Measurements from ENCODE around the gene MTMR3.
"Not testable (repeated sequence)": the region's sequence is repeated elsewhere in the genome, so short reads cannot be mapped to it uniquely, and the experiment has no call there.

MTMR3 gene

GRCh38 chr22:29855611-29856181 lies 27.3 kb upstream of the MTMR3 start:
- TF ChIP-seq, protein P1, sequence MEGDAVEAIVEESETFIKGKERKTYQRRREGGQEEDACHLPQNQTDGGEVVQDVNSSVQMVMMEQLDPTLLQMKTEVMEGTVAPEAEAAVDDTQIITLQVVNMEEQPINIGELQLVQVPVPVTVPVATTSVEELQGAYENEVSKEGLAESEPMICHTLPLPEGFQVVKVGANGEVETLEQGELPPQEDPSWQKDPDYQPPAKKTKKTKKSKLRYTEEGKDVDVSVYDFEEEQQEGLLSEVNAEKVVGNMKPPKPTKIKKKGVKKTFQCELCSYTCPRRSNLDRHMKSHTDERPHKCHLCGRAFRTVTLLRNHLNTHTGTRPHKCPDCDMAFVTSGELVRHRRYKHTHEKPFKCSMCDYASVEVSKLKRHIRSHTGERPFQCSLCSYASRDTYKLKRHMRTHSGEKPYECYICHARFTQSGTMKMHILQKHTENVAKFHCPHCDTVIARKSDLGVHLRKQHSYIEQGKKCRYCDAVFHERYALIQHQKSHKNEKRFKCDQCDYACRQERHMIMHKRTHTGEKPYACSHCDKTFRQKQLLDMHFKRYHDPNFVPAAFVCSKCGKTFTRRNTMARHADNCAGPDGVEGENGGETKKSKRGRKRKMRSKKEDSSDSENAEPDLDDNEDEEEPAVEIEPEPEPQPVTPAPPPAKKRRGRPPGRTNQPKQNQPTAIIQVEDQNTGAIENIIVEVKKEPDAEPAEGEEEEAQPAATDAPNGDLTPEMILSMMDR (IDR thresholded peaks at IDR 0.05; ENCODE audit: low read length), result no peak
- TF ChIP-seq EZH2 (optimal IDR thresholded peaks at IDR 0.05; ENCODE audit: low read depth, low read length) (no peak), EZH2phosphoT487 (IDR thresholded peaks at IDR 0.05; ENCODE audit: low read length) (no peak)
- no peaks in the 10 kb centered on the region for H4K20me1 ChIP-seq (ENCODE audit: insufficient read depth, low read length)
- H3K9me3 ChIP-seq (replicated peaks; ENCODE audit: insufficient read depth, low read length), result no peaks in the 10 kb centered on the region
- H3K4me2 ChIP-seq (ENCODE audit: low read depth, low read length), result no peak overlapping the region
- no peak overlapping the region for H3K27ac ChIP-seq (ENCODE audit: low read length)
- H3K36me3 ChIP-seq (replicated peaks; ENCODE audit: insufficient read depth, low read length), result no peaks in the 10 kb centered on the region
- no peaks in the 10 kb centered on the region for H3F3A ChIP-seq (ENCODE audit: insufficient read depth, low read length)
- H2AFZ ChIP-seq (ENCODE audit: low read length), result no peak overlapping the region
- H3K9me2 ChIP-seq (replicated peaks; ENCODE audit: insufficient read depth, low read length), result no peaks in the 10 kb centered on the region
- H3K27me3 ChIP-seq (replicated peaks; ENCODE audit: insufficient read depth, low read length), result no peaks in the 10 kb centered on the region
- no peaks in the 10 kb centered on the region for H3K4me1 ChIP-seq (ENCODE audit: low read length)
- H3K4me3 ChIP-seq (ENCODE audit: low read length), result no peak overlapping the region
- no peaks in the 10 kb centered on the region for H3K79me2 ChIP-seq (ENCODE audit: low read length)
- H3K9ac ChIP-seq (ENCODE audit: low read length), result no peak overlapping the region
- DNase-seq, result no peak

GRCh38 chr22:29856496-29856895 lies 26.5 kb upstream of the MTMR3 start:
- TF ChIP-seq EZH2phosphoT487 (IDR thresholded peaks at IDR 0.05; ENCODE audit: low read length), result no peak
- no peak for TF ChIP-seq EZH2 (optimal IDR thresholded peaks at IDR 0.05; ENCODE audit: low read depth, low read length)
- TF ChIP-seq, protein P1 (IDR thresholded peaks at IDR 0.05; ENCODE audit: low read length), result no peak
- Histone ChIP-seq H3K36me3 (replicated peaks; ENCODE audit: insufficient read depth, low read length) (no peaks in the 10 kb centered on the region), H2AFZ (ENCODE audit: low read length) (no peak overlapping the region), H3K27me3 (replicated peaks; ENCODE audit: insufficient read depth, low read length) (no peaks in the 10 kb centered on the region), H3F3A (ENCODE audit: insufficient read depth, low read length) (no peaks in the 10 kb centered on the region), H3K9me3 (replicated peaks; ENCODE audit: insufficient read depth, low read length) (no peaks in the 10 kb centered on the region), H3K9ac (ENCODE audit: low read length) (no peak overlapping the region), H3K4me1 (ENCODE audit: low read length) (no peaks in the 10 kb centered on the region), H3K79me2 (ENCODE audit: low read length) (no peaks in the 10 kb centered on the region), H3K27ac (ENCODE audit: low read length) (no peak overlapping the region), H4K20me1 (ENCODE audit: insufficient read depth, low read length) (no peaks in the 10 kb centered on the region), H3K4me2 (ENCODE audit: low read depth, low read length) (no peak overlapping the region), H3K9me2 (replicated peaks; ENCODE audit: insufficient read depth, low read length) (no peaks in the 10 kb centered on the region), H3K4me3 (ENCODE audit: low read length) (no peak overlapping the region)
- no peak for DNase-seq

- not testable (repeated sequence) for H3K9ac ChIP-seq (ENCODE audit: low read length); H3K4me1 ChIP-seq (ENCODE audit: low read length); H3K27me3 ChIP-seq (replicated peaks; ENCODE audit: insufficient read depth, low read length); H3K79me2 ChIP-seq (ENCODE audit: low read length); H3K9me2 ChIP-seq (replicated peaks; ENCODE audit: insufficient read depth, low read length); H3K27ac ChIP-seq (ENCODE audit: low read length); H3K36me3 ChIP-seq (replicated peaks; ENCODE audit: insufficient read depth, low read length); H3K4me3 ChIP-seq (ENCODE audit: low read length); H3K4me2 ChIP-seq (ENCODE audit: low read depth, low read length); H2AFZ ChIP-seq (ENCODE audit: low read length); H3K9me3 ChIP-seq (replicated peaks; ENCODE audit: insufficient read depth, low read length); H3F3A ChIP-seq (ENCODE audit: insufficient read depth, low read length); H4K20me1 ChIP-seq (ENCODE audit: insufficient read depth, low read length); DNase-seq
Measured at GRCh38 chr22:29859030-29859429, 23.9 kb upstream of the MTMR3 start.

GRCh38 chr22:29860006-29860766 lies 22.8 kb upstream of the MTMR3 start:
- no peaks in the 10 kb centered on the region for H3F3A ChIP-seq (ENCODE audit: insufficient read depth, low read length)
- H3K4me3 ChIP-seq (ENCODE audit: low read length), result no peak overlapping the region
- no peak for DNase-seq
- no peaks in the 10 kb centered on the region for H3K9me2 ChIP-seq (replicated peaks; ENCODE audit: insufficient read depth, low read length)
- H3K4me1 ChIP-seq (ENCODE audit: low read length), result no peaks in the 10 kb centered on the region
- no peak overlapping the region for H3K9ac ChIP-seq (ENCODE audit: low read length)
- no peak overlapping the region for H2AFZ ChIP-seq (ENCODE audit: low read length)
- no peaks in the 10 kb centered on the region for H3K36me3 ChIP-seq (replicated peaks; ENCODE audit: insufficient read depth, low read length)
- no peaks in the 10 kb centered on the region for H3K9me3 ChIP-seq (replicated peaks; ENCODE audit: insufficient read depth, low read length)
- H3K27me3 ChIP-seq (replicated peaks; ENCODE audit: insufficient read depth, low read length), result no peaks in the 10 kb centered on the region
- H3K79me2 ChIP-seq (ENCODE audit: low read length), result no peaks in the 10 kb centered on the region
- no peak overlapping the region for H3K27ac ChIP-seq (ENCODE audit: low read length)
- no peak overlapping the region for H3K4me2 ChIP-seq (ENCODE audit: low read depth, low read length)
- no peaks in the 10 kb centered on the region for H4K20me1 ChIP-seq (ENCODE audit: insufficient read depth, low read length)
- TF ChIP-seq, protein P1 (IDR thresholded peaks at IDR 0.05; ENCODE audit: low read length), result no peak
- TF ChIP-seq EZH2phosphoT487 (IDR thresholded peaks at IDR 0.05; ENCODE audit: low read length) (no peak), EZH2 (optimal IDR thresholded peaks at IDR 0.05; ENCODE audit: low read depth, low read length) (no peak)

Data from MM.1S (cell line).